ENCODE data around the gene KRT27. TPM values are rescaled to one million over a fixed set of nuclear protein-coding genes. Genes with fewer than 3 reads are reported as not detected.
"Not testable (repeated sequence)": the region's sequence is repeated elsewhere in the genome, so short reads cannot be mapped to it uniquely, and the experiment has no call there.

The KRT27 gene
- total RNA-seq, 1 donor from 2014 or later, result not detected

DNA sequence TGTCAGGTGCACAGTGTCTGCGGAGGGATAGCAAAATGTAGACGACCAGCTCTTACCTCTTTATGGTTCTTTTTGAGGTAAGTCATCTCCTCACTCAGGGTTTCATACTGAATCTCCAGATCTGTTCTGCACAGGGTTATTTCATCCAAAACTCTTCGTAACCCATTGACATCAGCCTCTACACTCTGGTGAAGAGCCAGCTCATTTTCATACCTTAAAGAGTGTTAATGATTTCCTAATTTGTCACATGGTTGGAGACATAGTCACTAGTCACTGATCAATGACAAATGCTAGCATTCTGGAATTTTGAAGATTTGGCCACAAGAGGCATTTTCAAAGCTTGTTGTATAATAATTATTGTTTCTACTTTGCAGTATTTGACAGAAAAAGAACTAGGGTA is 28.5 kb downstream of the KRT27 start:
- Histone ChIP-seq H3K4me1 (no peaks in the 10 kb centered on the region), H3K27me3 (ENCODE audit: low read depth) (peaks cover 48% of the 10 kb centered on the region), H3K9me3 (replicated peaks) (peaks cover 23% of the 10 kb centered on the region), H3K36me3 (no peaks in the 10 kb centered on the region), H3K4me3 (no peak overlapping the region), H3K27ac (replicated peaks) (no peak overlapping the region)
- TF ChIP-seq, protein P1, sequence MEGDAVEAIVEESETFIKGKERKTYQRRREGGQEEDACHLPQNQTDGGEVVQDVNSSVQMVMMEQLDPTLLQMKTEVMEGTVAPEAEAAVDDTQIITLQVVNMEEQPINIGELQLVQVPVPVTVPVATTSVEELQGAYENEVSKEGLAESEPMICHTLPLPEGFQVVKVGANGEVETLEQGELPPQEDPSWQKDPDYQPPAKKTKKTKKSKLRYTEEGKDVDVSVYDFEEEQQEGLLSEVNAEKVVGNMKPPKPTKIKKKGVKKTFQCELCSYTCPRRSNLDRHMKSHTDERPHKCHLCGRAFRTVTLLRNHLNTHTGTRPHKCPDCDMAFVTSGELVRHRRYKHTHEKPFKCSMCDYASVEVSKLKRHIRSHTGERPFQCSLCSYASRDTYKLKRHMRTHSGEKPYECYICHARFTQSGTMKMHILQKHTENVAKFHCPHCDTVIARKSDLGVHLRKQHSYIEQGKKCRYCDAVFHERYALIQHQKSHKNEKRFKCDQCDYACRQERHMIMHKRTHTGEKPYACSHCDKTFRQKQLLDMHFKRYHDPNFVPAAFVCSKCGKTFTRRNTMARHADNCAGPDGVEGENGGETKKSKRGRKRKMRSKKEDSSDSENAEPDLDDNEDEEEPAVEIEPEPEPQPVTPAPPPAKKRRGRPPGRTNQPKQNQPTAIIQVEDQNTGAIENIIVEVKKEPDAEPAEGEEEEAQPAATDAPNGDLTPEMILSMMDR (IDR thresholded peaks at IDR 0.05; ENCODE audit: borderline replicate concordance), result no peak
- DNase-seq, result no peak
- intact Hi-C loops (cut with micrococcal nuclease), result no loop called here

DNA sequence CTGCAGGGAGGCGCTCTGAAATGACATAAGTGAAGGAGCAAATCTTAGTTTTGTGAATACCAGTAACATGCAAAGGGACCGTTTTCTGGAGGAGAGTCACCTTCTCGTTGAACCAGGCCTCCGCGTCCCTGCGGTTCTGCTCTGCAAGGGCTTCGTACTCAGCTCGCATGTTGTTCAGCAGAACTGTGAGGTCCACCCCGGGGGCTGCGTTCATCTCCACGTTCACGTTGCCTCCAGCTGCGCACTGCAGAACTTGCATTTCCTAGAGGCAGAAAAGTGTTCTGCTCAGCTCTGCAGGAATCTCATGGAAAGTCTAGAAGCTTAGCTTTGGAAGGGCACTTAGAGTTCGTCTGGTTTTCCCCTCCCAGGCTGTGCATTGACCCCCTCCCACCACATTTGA is 31.3 kb downstream of the KRT27 start:
- TF ChIP-seq, protein P1 (IDR thresholded peaks at IDR 0.05; ENCODE audit: borderline replicate concordance), result no peak
- peaks cover 50% of the 10 kb centered on the region for H3K27me3 ChIP-seq (ENCODE audit: low read depth)
- H3K4me1 ChIP-seq, result no peaks in the 10 kb centered on the region
- no peaks in the 10 kb centered on the region for H3K36me3 ChIP-seq
- no peak overlapping the region for H3K4me3 ChIP-seq
- DNase-seq, result no peak
- intact Hi-C loops (cut with micrococcal nuclease), result no loop called here
- peaks cover 4% of the 10 kb centered on the region for H3K9me3 ChIP-seq (replicated peaks)
- H3K27ac ChIP-seq (replicated peaks), result no peak overlapping the region

DNA sequence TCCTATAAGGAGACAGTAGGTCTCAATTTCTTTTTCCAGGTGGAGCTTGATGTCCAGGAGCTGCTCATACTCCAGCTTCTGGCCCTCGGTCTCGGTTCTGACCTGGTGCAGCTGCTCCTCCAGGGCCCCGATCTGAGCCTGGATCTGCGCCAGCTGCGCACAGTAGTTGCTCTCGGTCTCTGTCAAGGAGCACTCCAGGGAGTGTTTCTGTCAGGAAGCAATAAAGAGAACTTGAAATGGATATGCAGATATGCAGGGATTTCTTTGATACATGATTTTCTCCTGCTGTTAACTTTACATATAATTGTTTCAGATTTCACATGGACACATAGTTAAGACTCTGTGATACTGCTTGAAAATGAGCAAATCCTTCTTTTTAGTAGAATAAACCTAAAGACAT is 32.0 kb downstream of the KRT27 start:
- H3K27me3 ChIP-seq (ENCODE audit: low read depth), result peaks cover 55% of the 10 kb centered on the region
- no peak for DNase-seq
- TF ChIP-seq, protein P1 (IDR thresholded peaks at IDR 0.05; ENCODE audit: borderline replicate concordance), result no peak
- intact Hi-C loops (cut with micrococcal nuclease), result no loop called here
- no peak overlapping the region for H3K4me3 ChIP-seq
- H3K9me3 ChIP-seq (replicated peaks), result peaks cover 4% of the 10 kb centered on the region
- H3K36me3 ChIP-seq, result no peaks in the 10 kb centered on the region
- H3K4me1 ChIP-seq, result no peaks in the 10 kb centered on the region
- no peak overlapping the region for H3K27ac ChIP-seq (replicated peaks)

DNA sequence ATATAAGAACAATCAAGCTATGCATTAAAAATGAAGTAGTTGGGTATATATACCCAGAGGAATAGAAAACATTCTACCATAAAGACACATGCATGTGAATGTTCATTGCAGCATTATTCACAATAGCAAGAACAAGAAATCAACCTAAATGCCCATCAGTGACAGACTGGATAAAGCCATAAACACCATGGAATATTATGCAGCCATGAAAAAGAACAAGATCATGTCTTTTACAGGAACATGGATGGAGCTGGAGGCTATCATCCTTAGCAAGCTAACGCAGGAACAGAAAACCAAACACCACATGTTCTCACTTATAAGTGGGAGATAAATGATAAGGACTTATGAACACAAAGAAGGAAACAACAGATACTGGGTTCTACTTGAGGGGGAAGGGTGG is 33.7 kb downstream of the KRT27 start:
- H3K36me3 ChIP-seq; H3K27ac ChIP-seq (replicated peaks); H3K4me3 ChIP-seq; intact Hi-C loops (cut with micrococcal nuclease); H3K4me1 ChIP-seq; H3K9me3 ChIP-seq (replicated peaks); DNase-seq: not testable (repeated sequence)
- peaks cover 62% of the 10 kb centered on the region for H3K27me3 ChIP-seq (ENCODE audit: low read depth)

DNA sequence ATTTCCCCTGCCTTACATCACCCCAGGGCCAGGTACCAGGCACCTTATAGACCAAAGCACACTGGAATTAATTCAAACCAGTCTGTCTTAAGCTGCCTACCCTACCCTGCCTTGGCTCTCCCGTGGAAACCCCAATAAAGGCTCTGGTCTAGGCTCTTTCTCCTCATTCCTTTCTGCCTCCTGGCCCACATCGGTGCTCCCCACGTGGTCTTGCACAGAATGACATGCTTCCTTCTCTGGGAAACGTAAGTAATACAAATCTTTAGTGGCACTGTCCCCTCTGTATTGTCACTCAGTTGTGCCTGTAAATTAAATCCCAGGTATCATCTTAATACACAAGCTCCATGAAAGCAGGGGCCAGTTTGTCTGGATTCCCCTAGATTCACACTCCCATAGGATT is 43.8 kb downstream of the KRT27 start:
- Histone ChIP-seq H3K36me3 (no peaks in the 10 kb centered on the region), H3K4me1 (no peaks in the 10 kb centered on the region), H3K27me3 (ENCODE audit: low read depth) (peaks cover 42% of the 10 kb centered on the region), H3K9me3 (replicated peaks) (peaks cover 21% of the 10 kb centered on the region), H3K4me3 (no peak overlapping the region), H3K27ac (replicated peaks) (no peak overlapping the region)
- TF ChIP-seq, protein P1 (IDR thresholded peaks at IDR 0.05; ENCODE audit: borderline replicate concordance), result no peak
- no peak for DNase-seq
- intact Hi-C loops (cut with micrococcal nuclease), result no loop called here

DNA sequence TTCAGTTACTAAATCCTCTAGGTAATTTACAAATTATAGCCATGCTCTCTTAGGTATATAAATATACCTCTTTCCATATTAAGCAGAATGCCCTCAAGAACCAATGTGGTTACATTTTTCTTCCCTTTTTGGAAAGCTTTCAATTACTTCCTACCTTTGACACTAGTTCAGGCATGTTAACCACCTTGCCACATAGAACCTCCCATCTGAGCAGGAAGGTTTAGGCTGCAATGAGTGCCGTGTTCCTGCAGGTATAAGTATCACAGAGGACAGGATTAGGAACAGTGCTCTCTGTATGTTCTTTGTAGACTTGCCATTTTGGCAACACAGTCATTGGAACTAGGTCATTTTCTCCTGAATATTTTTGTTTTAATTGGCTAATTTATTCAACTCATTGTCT is 47.3 kb downstream of the KRT27 start:
- H3K27me3 ChIP-seq (ENCODE audit: low read depth), result peaks cover 41% of the 10 kb centered on the region
- H3K4me3 ChIP-seq, result no peak overlapping the region
- H3K4me1 ChIP-seq, result no peaks in the 10 kb centered on the region
- TF ChIP-seq, protein P1 (IDR thresholded peaks at IDR 0.05; ENCODE audit: borderline replicate concordance), result no peak
- no peaks in the 10 kb centered on the region for H3K36me3 ChIP-seq
- no peak overlapping the region for H3K27ac ChIP-seq (replicated peaks)
- H3K9me3 ChIP-seq (replicated peaks), result no peaks in the 10 kb centered on the region
- no peak for DNase-seq
- intact Hi-C loops (cut with micrococcal nuclease), result no loop called here

All from left ventricle myocardium inferior (tissue), 1 donor.